VCaP (cell line): ENCODE data around the gene MEN1.

Experiments used
- H3K27ac ChIP-seq: fragments of 450-650 bp; 2 replicates; pipeline ENCODE4 v1.5.1; 2017
- TF ChIP-seq, protein P1 (sequence below): fragments of 450-650 bp; conservative IDR thresholded peaks from 2 replicates; pipeline ENCODE4 v1.5.1; 2017; ENCODE audit warnings: mild to moderate bottlenecking, moderate library complexity

The MEN1 gene

GRCh38 chr11:64764753-64765152, 45.6 kb downstream of the MEN1 start:
- TF ChIP-seq, protein P1, sequence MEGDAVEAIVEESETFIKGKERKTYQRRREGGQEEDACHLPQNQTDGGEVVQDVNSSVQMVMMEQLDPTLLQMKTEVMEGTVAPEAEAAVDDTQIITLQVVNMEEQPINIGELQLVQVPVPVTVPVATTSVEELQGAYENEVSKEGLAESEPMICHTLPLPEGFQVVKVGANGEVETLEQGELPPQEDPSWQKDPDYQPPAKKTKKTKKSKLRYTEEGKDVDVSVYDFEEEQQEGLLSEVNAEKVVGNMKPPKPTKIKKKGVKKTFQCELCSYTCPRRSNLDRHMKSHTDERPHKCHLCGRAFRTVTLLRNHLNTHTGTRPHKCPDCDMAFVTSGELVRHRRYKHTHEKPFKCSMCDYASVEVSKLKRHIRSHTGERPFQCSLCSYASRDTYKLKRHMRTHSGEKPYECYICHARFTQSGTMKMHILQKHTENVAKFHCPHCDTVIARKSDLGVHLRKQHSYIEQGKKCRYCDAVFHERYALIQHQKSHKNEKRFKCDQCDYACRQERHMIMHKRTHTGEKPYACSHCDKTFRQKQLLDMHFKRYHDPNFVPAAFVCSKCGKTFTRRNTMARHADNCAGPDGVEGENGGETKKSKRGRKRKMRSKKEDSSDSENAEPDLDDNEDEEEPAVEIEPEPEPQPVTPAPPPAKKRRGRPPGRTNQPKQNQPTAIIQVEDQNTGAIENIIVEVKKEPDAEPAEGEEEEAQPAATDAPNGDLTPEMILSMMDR, result no peak
- peak overlapping the region; percentile 36; the same call in 1 of the 2 replicates for H3K27ac ChIP-seq

- peak overlapping the region; percentile 36 for H3K27ac ChIP-seq
- TF ChIP-seq, protein P1, result no peak
Measured at GRCh38 chr11:64764040-64764611, 46.2 kb downstream of the MEN1 start.

- TF ChIP-seq, protein P1, result no peak
- peak overlapping the region; percentile 36 for H3K27ac ChIP-seq
Measured at GRCh38 chr11:64763526-64764039, 46.8 kb downstream of the MEN1 start.

- TF ChIP-seq, protein P1, result no peak
- peak overlapping the region; percentile 36 for H3K27ac ChIP-seq
Measured at GRCh38 chr11:64762674-64763525, 47.5 kb downstream of the MEN1 start.

- H3K27ac ChIP-seq, result peak overlapping the region; percentile 36
- TF ChIP-seq, protein P1, result no peak
Measured at GRCh38 chr11:64762277-64762673, 48.1 kb downstream of the MEN1 start.

- H3K27ac ChIP-seq, result peak overlapping the region; percentile 36; the same call in 1 of the 2 replicates
- TF ChIP-seq, protein P1, result no peak
Measured at GRCh38 chr11:64760759-64761420, 49.5 kb downstream of the MEN1 start.
